Osteocyte (in vitro differentiated cells): ENCODE measurements around the gene GPR137C. TPM values are rescaled to one million over a fixed set of nuclear protein-coding genes. Genes with fewer than 3 reads are reported as not detected.
A peak's percentile ranks its signal among the peaks of the same experiment; 100 is the strongest.

Experiments
- DNase-seq: peaks from one replicate; pipeline ENCODE4 v3.0.0; 2021; ENCODE audit warnings: mixed read lengths; ENCODE audit not compliant: unreplicated experiment; ENCODE audit errors: extremely low spot score
- H3K27ac Mint-ChIP-seq: one replicate; pipeline ENCODE4 v1.8.0; 2021; ENCODE audit warnings: mild to moderate bottlenecking, mixed read lengths; ENCODE audit not compliant: unreplicated experiment
- H3K27me3 Mint-ChIP-seq: one replicate; pipeline ENCODE4 v1.8.0; 2021; ENCODE audit warnings: mixed read lengths; ENCODE audit not compliant: unreplicated experiment
- H3K36me3 Mint-ChIP-seq: one replicate; pipeline ENCODE4 v1.8.0; 2021; ENCODE audit warnings: mixed read lengths; ENCODE audit not compliant: unreplicated experiment
- H3K4me1 Mint-ChIP-seq: one replicate; pipeline ENCODE4 v1.8.0; 2021; ENCODE audit warnings: mixed read lengths; ENCODE audit not compliant: unreplicated experiment
- H3K4me3 Mint-ChIP-seq: one replicate; pipeline ENCODE4 v1.8.0; 2021; ENCODE audit warnings: mild to moderate bottlenecking, moderate library complexity, mixed read lengths; ENCODE audit not compliant: unreplicated experiment
- H3K9me3 Mint-ChIP-seq: one replicate; pipeline ENCODE4 v1.8.0; 2021; ENCODE audit warnings: mixed read lengths; ENCODE audit not compliant: unreplicated experiment
- CTCF ChIP-seq: fragments of 200-600 bp; sonication (generic); IDR thresholded peaks from 2 replicates; pipeline ENCODE4 v1.5.0; 2021; ENCODE audit warnings: antibody characterized with exemption, mild to moderate bottlenecking, moderate library complexity
- total RNA-seq: library from RNA; stranded (reverse); gene quantifications from 2 replicates; pipeline ENCODE4 v1.2.1, GENCODE V29; 2021

GPR137C gene
- total RNA-seq, 1 donor from 2014 or later = 2.2 TPM

- H3K27ac Mint-ChIP-seq = peak overlapping the region; percentile 5
- no peaks in the 10 kb centered on the region for H3K27me3 Mint-ChIP-seq
- no peak for DNase-seq
- H3K9me3 Mint-ChIP-seq = no peaks in the 10 kb centered on the region
- no peak overlapping the region for H3K4me3 Mint-ChIP-seq
- H3K4me1 Mint-ChIP-seq = peaks cover 29% of the 10 kb centered on the region
- no peak for TF ChIP-seq CTCF
- H3K36me3 Mint-ChIP-seq = peaks cover 3% of the 10 kb centered on the region
These were observed 29.9 kb upstream of the GPR137C start for GRCh38 chr14:52522581-52523345.

GRCh38 chr14:52527052-52527451 lies 25.6 kb upstream of the GPR137C start:
- peaks cover 21% of the 10 kb centered on the region for H3K4me1 Mint-ChIP-seq
- no peak for TF ChIP-seq CTCF
- no peaks in the 10 kb centered on the region for H3K9me3 Mint-ChIP-seq
- H3K36me3 Mint-ChIP-seq = peaks cover 3% of the 10 kb centered on the region
- H3K4me3 Mint-ChIP-seq = no peak overlapping the region
- DNase-seq = no peak
- no peak overlapping the region for H3K27ac Mint-ChIP-seq
- no peaks in the 10 kb centered on the region for H3K27me3 Mint-ChIP-seq

GRCh38 chr14:52531481-52531880 lies 21.2 kb upstream of the GPR137C start:
- Mint-ChIP-seq H3K27me3 (no peaks in the 10 kb centered on the region), H3K4me3 (no peak overlapping the region), H3K27ac (no peak overlapping the region), H3K4me1 (no peaks in the 10 kb centered on the region), H3K9me3 (no peaks in the 10 kb centered on the region), H3K36me3 (peaks cover 27% of the 10 kb centered on the region)
- no peak for TF ChIP-seq CTCF
- no peak for DNase-seq

GRCh38 chr14:52536269-52536668 lies 16.4 kb upstream of the GPR137C start:
- Mint-ChIP-seq H3K9me3 (no peaks in the 10 kb centered on the region), H3K27me3 (no peaks in the 10 kb centered on the region), H3K4me3 (no peak overlapping the region), H3K4me1 (no peaks in the 10 kb centered on the region), H3K27ac (no peak overlapping the region), H3K36me3 (peaks cover 49% of the 10 kb centered on the region)
- TF ChIP-seq CTCF = no peak
- DNase-seq = no peak

- no peak for TF ChIP-seq CTCF
- H3K27ac Mint-ChIP-seq = no peak overlapping the region
- DNase-seq = no peak
- H3K4me3 Mint-ChIP-seq = no peak overlapping the region
- H3K4me1 Mint-ChIP-seq = peaks cover 4% of the 10 kb centered on the region
- no peaks in the 10 kb centered on the region for H3K9me3 Mint-ChIP-seq
- H3K36me3 Mint-ChIP-seq = peaks cover 42% of the 10 kb centered on the region
- H3K27me3 Mint-ChIP-seq = no peaks in the 10 kb centered on the region
These were observed 14.0 kb upstream of the GPR137C start for GRCh38 chr14:52538623-52539022.
